GM19328 (cell line): Measurements from ENCODE around the gene RADIL.

ENCODE experiments used
- ATAC-seq: cut with Tn5 transposase; IDR thresholded peaks from one replicate; pipeline ENCODE4 v1.9.1; 2021; ENCODE audit warnings: mild to moderate bottlenecking, moderate library complexity; ENCODE audit not compliant: unreplicated experiment

RADIL gene

DNA sequence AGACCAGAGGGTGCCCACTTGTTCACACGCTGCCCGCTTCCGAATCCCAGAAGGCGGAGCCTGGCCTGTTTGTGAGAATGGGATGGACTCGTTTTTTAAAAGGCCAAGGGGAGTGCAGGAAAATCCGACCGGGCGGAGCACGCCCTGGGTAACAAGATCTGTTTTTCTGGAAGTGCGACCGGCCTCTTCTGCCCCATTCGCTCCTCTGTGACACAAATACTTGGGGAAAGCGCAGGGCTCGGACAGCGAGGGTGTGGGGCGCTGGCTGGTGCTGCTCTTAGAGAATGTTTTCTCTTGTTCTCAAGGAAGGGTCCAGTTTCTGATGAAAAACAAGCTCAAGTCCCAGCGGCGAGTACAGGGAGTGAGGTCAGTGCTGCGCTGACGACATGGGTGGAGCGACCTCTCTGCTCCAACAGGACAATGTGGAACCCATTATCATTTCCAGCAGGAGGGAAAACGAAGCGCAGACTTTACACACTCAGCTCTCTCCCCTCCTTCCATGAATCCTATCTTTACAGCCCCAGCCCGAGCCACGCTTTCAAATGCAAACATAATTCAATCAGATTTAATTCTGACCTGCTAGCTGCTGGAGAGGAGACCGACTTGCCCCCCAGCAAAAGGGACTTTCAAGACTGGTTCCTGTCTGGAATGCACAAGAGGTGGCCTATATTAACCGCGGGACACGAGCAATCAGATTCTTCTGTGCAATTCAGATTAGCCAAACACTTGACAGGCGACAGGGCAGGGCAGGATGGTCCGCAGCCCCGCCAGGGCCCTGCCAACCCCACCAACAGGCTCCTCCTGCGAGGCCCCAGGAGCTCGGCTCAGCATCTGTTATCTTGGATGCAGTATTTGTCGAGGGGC lies 1.1 kb downstream of the RADIL start:
- ATAC-seq: no peak

- ATAC-seq: no peak
Measured at GRCh38 chr7:4880218-4880617, 3.3 kb downstream of the RADIL start.

DNA sequence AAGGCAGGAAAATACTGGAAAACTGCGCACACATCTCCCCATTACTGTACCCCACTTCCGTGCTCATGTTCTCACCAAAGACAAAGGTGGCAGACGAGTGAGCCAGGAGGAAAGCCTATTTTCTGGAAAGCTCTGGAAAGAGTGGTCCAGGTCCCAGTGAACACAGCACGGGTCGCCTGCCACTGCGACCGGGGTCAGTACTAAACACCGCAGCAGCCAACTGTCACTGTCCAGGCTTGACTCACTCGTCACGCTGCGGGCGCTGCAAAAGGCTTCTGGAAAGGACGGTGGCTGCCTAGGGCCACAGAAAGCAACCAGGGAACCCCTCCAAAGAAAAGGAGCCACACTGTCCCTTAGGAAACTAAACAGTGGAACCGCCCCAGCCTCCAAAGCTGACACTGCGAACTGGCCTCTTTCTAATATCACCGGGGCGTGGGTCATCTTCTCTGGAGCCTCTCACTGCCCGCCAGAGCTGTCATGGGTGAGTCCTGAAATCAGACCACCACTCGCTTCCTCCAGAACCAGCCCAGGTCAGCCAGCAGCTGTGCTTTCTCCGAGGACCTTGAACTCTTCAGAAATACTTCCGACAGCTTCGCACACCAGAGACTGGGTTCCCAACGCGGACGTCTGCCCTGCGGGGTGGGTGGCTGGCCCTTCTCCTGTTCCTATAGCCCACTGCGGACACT lies 4.0 kb downstream of the RADIL start:
- ATAC-seq: no peak

DNA sequence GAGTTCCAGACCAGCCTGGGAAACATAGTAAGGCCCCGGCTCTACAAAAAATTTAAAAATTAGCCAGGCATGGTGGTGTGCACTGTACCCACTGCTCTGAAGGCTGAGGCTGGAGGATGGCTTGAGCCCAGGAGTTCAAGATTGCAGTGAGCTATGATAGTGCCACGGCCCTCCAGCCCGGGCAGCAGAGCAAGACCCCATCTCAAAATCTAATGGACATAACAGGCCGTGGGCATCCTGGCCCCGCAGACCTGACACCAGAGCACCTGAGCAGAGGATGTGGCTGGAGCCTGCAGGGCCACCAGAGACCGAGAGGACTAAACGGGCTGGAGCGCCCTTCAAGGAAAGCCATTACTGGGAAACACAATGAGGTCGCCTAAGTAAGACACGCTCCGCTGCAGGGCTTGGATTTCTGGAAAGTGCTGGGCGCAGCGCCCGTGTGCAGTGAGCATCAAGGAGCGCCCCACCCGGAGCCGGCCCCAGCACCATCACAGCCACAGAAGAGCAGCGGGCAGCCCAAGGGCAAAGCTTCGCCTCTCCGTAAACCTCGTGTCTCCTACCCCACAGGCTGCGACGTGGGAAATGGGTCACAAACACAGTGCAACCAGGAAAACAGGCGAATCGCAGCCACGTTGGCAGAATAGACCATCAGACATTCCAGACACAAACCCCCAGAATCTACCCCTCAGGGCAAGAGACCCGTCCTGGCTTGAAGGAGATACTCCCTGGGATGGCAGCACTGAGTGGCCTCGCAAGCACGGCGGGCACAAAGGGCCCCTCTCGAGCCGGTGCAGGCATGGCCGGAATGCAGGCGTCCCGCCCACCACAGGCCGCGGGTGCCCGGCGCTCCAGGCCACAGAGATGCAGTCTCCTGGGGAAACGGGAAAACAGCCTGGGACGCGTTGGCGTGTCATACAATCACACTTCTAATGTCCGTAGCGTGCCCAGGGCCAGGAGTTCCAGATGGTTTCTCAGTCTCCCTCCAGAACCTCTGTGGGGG lies 4.9 kb downstream of the RADIL start:
- ATAC-seq: no peak

DNA sequence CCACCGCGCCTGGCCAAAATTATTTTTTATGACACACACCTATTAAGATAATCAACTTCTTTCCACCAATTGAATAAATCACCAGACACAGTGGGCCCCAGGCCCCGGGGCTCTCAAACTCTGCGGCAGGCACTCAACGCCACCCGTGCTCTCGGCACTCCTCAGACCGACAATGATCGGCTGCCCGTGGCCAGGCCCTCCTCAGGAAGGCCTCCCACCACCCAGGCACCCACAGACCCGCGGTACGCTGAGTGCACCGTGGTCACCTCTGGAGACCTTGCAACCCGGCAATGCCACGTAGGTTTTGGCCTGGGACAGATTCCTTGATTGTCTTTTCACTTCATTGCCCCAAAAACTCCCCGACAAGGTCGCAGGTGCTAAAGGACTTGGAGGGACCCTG lies 6.9 kb downstream of the RADIL start:
- no peak for ATAC-seq

DNA sequence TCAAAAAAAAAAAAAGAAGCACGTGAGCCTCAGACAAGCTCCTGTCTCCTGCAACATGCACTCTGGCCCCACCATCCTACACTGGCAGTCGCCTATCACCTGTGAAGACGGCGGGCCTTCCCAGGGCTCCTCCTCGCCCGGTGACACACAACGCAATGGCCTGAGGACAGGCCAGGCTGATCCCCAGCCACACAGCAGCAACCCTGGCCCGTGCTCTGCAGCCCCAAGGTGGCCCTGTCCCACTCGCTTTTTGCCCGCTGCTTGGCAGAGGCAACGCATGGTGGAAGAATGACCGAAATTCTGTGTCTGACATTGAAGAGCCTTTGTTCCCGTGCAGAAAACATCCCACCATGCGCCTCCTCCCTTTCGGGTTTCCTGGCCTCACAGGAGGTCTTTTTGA lies 8.1 kb downstream of the RADIL start:
- no peak for ATAC-seq

- ATAC-seq: no peak
Measured at GRCh38 chr7:4873071-4873944, 10.2 kb downstream of the RADIL start.

GRCh38 chr7:4871930-4872675 lies 11.4 kb downstream of the RADIL start:
- no peak for ATAC-seq

DNA sequence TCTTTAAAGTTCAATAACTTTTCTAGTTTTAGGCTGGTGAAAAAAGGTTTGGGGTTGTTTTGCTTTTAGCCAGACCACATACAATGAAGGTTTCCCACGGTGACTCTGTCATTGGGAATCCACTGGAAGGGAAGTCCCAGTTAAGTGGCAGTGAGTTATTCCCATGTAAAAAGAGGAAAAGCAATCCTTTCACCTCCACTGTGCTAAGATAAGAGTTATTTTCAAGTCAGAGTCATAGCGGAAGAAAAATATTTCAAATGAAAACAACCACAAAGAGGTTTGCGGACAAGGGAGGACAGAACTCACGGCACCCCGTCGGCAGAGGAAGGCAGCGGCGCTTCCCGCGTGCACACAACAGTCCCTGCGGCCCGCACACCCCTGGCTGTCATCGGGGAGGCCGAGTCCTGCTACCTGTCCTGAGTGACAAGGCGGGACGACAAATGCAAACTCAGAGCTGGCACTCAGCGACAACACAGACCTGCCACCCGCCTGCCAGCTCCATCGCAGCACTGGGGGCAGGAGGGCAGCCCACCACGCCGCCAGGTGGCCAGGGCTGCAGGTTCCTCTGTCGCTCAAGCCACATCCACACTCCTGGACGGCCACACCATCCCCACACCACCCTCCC lies 12.3 kb downstream of the RADIL start:
- ATAC-seq: no peak

- no peak for ATAC-seq
Measured at GRCh38 chr7:4868493-4868892, 15.0 kb downstream of the RADIL start.

DNA sequence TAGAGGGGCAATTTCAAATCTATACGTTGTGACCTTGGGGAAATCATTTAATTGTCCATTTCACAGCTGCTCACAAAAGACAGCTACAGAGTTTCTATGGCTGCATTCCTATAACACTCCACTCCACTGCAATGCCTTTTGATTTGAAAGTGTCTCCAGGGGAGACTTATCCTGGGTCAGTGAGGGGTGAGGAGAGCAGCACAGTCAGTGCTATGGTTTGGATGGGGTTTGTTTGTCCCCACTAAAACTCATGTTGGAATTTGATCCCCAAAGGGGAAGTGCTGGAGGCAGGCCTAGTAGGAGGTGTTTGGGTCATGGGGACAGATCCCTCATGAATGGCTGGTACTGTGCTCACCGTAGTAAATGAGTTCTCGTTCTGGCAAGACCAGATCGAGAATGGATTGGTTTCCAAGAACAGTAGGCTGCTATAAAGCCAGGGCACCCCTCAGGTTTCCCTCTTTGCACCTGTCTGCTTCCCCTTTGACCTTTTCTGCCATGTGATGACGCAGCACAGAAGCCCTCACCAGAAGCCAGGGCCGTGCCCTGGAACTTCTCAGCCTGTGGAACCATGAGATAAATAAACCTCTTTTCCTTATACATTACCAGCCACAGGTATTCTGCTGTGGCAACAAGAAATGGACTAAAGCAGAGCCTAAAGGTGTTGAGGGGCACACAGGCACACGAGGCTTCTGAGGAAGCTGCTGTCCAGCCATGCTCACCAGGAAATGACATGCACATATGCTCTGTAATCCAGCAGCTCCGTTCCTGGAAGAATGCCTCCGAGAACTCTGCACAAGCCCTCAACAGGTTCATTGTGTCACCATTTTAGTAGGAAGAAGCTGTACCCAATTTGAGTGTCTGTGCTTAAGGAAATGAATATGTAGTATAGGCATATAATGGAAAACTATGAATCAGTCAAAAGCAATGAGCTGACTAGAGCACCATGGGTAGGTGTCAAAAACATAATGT lies 16.7 kb downstream of the RADIL start:
- ATAC-seq: no peak

DNA sequence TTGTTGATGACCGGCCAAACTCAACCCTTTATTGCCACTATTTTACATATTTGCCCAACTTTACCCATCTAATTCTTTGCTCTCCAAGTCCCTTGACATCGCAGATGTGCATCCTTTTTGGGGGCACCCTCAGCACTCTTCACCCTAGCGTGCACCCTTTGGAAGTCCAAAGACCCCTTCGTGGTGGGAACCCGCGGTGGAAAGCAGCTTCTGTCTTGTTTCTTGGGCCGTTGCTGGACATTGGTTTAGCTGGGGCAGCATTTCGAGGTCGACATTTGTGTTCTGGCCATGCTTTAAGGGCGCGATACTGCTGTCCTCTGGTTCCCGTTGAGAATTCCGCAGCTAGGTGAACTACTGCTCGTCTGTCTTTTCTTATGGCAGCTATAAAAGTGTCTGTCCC lies 21.4 kb downstream of the RADIL start:
- no peak for ATAC-seq

DNA sequence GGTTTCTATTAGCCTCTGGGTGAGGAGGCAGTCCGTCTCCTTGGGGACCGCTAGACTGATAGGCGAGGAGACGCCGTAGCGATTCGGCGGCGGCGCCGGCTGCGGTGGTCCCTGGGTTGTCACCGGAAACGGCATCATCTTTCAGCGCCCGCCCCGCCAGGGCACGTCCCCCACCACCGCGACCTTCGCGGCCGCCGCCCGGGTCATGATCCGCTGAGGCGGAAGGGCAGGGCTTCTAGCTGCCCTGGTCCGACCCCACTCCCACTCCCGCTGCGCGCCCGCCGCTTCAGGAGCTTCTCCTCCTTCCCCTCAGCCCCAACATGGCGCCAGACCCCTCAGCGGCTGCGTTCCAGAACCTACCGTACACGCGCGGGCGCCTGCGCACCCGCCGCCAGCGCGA lies 21.8 kb downstream of the RADIL start, which contains the start of gene PAPOLB:
PAPOLB (minus strand) TSS at position 358 of the 400 bp plus-strand sequence; CDS start at position 138, 220 bp downstream.
- ATAC-seq: no peak

GRCh38 chr7:4861227-4861626 lies 22.3 kb downstream of the RADIL start:
- ATAC-seq: no peak

DNA sequence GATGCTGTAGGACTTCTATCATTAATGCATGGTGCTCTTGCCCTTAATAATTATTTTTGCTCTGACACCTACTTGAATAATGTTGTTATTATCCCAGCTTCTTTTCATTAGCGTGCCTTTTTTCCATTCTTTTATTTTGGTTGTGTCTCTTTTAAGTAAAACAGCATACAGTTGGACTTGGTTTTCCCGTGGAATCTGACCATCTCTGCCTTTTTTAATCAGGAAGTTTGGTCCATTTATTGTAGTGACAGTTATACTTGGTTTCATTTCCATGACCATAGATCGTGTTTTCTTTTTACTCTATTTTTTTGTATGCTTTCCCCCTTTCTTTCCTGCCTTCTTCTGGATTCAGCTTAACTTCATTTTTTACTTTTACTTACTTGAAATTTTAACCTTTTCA lies 26.3 kb downstream of the RADIL start:
- no peak for ATAC-seq

- ATAC-seq: no peak
Measured at GRCh38 chr7:4856336-4857057, 27.0 kb downstream of the RADIL start.

- no peak for ATAC-seq
Measured at GRCh38 chr7:4854916-4855315, 28.6 kb downstream of the RADIL start.
